Sigmoid colon (tissue), 3 donors: ENCODE data around the gene NME3.

ENCODE experiments used
- POLR2A ChIP-seq, 2 donors: fragments of 450-650 bp; IDR thresholded peaks; one replicate each; pipeline ENCODE4 v1.6.1; 2016; ENCODE audit warnings: antibody characterized with exemption in 2 of 2, mild to moderate bottlenecking in 2 of 2, moderate library complexity in 2 of 2
- TF ChIP-seq, protein P1 (sequence below), 4 experiments: fragments of 450-650 bp in 3 of 4; fragments of 200-600 bp in 1 of 4; IDR thresholded peaks; one replicate each; pipeline ENCODE4 v1.5.1; 2016 to 2019; ENCODE audit warnings: antibody characterized with exemption in 4 of 4, mild to moderate bottlenecking in 3 of 4, moderate library complexity in 2 of 4

DNA sequence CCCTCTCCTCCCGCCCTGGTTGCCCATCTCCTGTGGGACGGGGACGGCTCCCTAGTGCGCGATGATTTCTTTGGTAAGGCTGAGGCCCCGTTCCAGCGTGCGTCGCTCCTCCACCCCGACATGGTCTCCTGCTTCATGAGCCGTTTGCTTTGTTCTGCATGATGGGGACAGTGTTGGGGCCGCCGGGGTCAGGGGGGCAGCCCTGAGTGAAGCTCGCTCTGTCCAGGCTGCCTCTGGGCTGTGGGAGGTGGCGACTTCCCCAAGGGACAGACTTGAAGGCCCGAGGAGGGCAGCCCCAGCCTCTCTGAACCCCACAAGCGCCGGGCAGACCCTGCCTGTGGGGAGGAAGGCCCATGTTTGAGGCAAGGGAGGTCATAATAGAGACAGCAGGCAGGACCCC lies 12.4 kb downstream of the NME3 start:
- no peak for TF ChIP-seq POLR2A (IDR thresholded peaks at IDR 0.05)
- TF ChIP-seq, protein P1, sequence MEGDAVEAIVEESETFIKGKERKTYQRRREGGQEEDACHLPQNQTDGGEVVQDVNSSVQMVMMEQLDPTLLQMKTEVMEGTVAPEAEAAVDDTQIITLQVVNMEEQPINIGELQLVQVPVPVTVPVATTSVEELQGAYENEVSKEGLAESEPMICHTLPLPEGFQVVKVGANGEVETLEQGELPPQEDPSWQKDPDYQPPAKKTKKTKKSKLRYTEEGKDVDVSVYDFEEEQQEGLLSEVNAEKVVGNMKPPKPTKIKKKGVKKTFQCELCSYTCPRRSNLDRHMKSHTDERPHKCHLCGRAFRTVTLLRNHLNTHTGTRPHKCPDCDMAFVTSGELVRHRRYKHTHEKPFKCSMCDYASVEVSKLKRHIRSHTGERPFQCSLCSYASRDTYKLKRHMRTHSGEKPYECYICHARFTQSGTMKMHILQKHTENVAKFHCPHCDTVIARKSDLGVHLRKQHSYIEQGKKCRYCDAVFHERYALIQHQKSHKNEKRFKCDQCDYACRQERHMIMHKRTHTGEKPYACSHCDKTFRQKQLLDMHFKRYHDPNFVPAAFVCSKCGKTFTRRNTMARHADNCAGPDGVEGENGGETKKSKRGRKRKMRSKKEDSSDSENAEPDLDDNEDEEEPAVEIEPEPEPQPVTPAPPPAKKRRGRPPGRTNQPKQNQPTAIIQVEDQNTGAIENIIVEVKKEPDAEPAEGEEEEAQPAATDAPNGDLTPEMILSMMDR (IDR thresholded peaks at IDR 0.05): no peak
